Measurements from ENCODE around the gene COL4A2.

The COL4A2 gene

DNA sequence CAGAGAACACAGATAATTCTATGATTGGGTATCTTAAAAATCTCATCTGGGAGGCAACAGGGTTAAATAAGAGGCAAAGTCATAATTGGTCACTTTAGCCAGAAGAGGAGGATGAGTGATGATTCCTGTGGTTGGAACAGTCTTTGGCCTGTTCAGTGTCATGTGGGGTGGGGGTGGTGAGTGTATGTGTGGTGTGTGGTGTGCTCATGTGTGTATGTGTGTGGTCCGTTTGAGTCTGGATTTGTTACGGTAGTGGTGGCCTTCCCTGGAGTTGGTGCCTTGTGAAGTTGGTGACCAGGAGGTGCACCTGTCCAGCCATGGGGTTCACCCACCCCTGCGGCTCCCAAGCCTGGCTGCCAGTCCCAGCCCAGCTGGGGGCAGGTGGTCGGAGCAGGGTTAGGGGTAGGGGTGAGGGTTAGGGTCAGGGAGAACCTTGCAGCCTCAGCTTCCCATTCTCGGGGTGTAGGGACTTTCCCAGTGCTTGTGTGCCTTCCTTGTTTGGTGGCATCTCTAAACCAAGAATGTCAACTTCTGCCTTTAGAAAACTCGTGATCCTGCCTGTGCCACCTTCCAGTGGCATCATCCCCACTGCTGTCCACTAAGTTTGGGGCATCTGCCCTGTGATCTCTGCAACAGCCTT lies 156.9 kb downstream of the COL4A2 start:
- DNase-seq: no peak

DNA sequence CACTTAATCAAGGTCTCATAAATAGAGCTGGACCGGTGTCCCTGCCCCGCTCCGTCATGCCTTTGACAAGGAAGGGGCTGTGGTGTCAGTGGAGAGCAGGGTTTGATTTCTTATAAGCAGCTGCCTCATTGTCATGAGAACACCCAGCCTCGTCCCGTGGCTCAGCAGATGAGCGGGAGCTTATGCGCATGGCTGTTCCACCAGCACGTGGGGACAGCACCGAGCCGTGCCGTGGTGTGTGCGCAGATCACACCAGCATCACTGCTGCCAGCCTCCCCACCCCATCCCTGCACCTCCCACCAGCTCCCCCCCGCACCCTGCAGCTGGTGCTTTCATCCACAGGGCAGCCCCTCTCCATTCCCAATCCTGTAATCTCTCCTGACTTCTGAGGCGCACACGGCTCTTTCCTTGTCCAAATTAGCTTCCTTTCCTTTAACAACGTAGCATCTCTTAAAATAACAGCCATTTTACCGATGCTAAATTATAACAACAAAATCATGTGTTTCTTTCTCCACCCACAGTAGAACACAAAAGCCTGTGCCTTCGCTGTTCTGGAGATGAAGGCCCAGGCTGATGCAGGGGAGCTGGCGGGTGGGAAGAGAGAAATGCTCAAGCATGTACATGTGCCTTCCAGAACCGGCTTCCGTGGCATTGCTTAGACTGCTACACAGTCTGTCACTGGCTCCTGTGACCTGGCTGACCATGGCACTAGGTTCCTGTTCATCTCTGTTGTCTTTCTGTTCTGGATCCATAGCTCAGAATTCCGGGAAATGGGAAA lies 157.7 kb downstream of the COL4A2 start:
- DNase-seq: no peak

DNA sequence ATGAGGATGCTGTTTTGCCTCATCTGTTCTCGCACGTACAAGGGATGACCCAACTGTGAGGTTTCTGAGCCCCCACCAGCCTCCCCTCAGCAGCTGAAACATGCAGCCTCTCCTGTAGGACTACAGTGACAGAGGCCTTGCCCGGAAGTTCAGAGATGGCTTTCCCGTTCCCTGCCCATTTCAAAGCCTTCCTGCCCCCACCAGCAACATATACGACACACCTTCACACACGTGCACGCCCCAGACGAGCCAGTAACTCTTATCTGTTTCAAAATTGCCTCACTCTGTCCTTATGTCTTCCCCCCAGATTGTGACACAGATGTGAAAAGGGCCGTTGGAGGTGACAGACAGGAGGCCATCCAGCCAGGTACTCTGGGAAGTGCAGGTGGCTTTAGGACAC lies 158.6 kb downstream of the COL4A2 start:
- no peak for DNase-seq

DNA sequence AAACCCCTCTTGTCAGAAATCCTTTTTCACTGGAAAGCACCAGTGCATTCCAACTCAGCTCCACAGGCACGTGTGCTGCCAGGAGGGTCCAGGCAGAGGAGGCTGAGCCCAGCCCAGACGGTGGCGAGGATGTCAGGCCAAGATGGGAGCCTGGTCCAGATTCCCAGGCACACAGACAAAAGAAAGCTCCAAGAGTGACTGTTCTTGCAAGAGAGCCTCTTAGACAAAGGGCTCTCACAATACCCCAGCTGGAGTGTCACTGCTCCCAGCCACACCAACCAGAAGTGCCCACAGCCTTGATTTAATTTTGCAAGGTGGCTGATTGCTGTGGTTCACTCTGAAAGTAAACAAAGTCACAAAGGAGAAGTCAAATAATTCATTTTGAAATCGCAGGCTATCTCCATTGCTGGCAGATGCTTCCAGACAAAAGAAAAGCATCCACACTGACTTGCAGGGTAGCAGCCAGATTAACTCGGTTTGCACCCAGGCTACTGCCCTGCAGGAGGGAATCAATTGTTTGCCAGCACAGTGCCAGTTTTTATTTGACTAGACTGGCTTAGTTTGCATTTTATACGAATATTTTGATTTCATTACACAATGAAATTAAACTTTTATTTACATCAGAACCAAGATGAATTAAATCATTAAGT lies 159.3 kb downstream of the COL4A2 start:
- no peak for DNase-seq

DNA sequence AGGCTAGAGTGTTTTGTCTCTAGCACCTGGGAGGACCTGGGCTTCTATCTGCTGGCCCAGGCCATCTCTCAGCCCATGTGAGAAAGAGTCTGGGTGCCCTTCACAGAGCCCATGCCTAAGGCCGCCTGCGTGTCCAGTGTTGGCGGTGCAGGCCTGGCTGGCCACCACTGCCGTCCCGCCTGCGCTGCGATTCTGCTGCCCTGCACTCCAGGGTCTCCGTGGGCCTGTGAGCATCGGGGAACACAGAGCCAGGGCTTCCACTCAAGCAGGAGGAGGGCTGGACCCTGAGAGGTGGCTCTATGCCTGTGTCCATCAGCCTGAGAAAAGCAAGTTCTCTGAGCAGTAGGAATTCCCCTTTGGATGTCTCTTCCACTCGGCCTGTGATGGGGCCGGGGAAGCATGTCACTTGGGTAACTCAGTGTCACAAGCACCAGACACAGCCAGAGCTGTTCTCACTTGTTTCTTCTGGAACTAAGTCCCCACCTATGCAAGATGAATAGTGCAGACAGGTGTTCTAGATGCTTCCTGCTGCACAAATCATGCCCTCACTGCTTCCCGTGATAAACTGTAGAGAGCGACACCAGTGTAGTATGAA lies 160.5 kb downstream of the COL4A2 start:
- DNase-seq: no peak

DNA sequence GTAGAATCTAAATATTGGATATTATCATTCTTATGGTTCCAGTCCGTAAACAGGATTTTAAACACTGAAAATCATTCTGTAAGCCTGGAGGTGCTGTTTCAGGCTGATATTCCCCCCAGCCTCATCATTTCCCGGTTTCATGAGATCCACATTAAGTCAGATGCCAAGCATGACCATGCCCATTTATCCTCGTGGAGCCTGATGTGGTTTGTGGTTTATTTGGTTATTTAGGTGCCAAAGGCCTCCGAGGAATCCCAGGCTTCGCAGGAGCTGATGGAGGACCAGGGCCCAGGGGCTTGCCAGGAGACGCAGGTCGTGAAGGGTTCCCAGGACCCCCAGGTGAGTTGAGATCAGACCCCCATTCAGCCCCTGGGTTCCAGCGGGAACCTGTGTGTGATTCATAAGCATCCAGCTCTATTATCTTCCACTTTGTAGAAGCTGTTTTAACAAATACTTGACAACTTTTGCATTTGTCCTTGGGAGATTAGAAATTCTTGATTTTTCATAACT lies 162.0 kb downstream of the COL4A2 start:
- DNase-seq: no peak

DNA sequence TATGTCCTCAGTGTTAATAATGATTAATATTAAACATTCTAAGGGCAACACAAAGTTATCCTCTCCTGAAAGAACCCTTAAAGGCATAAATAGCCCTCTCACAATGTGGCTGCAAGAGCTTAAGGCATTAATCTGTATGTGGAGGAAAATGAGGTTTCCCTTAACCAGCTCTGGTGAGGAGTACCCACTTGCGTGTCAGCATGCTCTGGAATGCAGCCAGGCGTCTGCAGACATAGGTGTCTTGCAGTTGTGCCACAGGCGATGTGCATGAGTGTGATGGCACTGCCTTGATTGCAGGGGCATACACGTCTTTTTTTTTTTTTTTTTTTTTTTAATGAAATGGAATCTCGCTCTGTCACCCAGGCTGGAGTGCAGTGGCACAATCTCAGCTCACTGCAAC lies 162.5 kb downstream of the COL4A2 start:
- no peak for DNase-seq

DNA sequence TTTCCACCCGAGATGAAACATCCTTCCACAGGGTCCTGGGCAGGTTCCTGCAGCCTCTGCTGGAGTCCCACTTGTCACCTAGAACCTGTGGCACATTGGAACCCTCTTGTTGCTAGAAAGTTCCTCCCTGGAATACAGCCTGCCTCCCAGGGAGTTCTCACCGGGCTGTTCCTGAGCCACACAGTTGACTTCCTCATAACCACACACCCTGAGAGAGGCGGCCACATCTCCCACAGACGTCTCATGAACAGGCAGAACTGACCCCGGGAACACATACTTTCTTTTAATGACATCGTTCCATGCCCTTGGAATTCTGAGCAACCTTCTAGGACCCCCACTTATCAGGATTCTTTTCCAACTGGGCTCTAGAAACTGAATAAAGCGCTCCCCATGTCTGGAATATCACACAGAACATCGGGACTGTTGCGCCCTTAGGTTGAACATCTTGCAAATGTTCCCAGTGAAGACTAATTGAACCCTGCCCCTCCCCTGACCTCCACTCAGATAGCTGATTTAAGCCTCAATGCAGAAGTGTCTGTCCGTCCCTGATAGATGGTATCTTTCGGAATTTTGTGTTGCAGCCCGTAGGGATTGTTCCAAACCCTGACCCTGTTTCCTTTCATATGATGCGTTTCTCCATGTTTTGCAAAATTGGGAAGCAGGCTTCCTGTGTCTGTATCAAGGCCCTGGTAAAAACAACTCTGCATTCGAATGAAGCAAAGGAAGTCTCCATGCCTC lies 163.4 kb downstream of the COL4A2 start:
- no peak for DNase-seq

DNA sequence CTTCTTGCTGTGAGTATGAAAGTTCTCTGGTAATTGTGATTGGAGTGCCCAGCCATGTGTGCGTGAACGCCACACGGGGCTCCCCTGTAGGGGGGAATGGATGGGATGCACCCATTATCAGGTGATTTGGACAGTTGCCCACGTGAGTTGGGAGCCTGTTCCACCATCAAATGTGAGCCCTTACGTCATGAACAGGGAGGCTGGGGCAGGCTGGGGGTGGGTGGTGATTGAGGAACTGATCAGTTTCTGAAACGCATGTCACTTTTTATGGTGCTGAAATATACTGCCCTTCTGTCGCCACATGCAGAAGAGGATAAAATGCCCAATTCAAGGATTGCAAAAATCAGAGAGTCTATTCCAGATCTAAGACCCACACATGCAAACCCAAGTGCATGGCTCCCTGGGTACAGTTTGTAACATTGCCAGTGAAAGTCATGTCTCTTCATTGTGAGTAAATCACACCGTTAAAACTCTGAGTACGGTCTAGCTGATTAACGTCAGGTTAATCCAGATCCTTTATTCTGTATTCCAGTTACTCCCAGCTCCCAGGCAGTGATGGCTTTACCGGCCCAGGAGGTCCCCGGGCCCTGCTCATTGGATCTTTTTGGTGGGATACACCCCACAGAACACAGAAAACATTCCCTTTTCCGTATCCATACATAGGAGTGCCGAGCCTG lies 164.2 kb downstream of the COL4A2 start:
- DNase-seq: no peak

DNA sequence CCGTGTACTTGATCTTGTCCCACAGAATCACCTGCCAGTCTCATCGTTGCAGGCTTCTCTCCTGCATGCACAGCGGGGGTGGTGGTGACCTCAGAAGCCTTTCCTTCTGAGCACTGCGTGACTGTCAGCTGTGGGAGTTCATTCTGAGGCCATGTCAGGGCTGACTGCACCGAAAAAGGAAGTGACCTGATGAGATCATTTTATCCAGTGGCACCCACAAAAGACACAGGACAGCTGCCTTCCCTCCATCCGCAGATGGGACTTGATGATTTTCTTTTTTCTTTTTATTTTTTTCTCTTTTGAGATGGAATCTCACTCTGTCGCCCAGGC lies 164.7 kb downstream of the COL4A2 start:
- DNase-seq: no peak

DNA sequence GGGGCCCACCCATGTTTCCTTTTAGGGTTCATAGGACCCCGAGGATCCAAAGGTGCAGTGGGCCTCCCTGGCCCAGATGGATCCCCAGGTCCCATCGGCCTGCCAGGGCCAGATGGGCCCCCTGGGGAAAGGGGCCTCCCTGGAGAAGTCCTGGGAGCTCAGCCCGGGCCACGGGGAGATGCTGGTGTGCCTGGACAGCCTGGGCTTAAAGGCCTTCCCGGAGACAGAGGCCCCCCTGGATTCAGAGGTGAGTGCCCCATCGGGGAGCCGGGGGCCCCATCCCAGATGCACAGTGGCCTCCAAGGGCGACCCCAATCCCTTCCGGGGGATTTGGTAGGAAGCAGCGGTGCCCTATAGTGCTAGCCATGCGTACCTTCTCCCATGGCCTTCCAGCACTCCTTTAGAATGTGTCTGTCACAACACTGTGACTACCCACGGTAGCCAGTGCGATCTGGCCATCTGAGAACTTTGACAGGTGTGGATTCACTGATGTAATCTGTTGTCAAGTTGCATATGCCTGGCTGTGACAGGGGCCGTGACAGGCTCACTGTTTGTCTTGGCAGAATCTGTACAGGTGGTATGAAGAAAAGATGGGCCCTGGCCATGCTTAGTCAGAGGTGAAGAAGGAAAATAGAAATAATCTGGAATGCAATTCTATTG lies 165.9 kb downstream of the COL4A2 start:
- DNase-seq: no peak

DNA sequence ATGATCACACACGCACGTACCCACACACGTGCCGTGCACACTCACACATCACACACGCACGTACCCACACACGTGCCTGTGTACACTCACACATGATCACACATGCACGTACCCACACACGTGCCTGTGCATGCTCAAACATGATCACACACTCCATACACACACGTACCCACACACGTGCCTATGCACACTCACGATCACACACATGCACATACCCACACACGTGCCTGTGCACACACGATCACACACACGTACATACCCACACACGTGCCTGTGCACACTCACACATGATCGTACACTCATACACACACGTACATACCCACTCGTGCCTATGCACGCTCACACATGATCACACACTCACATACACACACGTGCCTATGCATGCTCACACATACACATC lies 167.6 kb downstream of the COL4A2 start:
- no peak for DNase-seq

DNA sequence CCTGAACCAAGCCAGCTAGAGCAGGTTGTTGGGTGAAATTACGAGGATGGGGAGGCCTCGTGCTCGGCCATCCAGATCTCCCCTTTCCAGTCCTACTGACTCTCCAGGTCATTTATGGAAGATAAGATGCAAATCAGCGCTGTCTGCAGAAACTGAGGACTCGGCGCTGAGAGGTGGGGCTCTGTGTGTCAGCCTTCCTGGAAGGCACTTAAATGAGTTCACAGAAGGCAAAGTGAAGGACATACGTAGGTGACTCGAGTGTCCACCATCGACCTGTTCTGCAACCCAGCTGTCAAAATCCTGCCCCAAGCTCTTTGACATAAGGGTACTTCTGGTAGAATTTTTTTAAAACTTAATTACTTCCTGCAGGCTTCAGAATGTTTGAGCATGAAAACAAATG lies 168.0 kb downstream of the COL4A2 start:
- no peak for DNase-seq

DNA sequence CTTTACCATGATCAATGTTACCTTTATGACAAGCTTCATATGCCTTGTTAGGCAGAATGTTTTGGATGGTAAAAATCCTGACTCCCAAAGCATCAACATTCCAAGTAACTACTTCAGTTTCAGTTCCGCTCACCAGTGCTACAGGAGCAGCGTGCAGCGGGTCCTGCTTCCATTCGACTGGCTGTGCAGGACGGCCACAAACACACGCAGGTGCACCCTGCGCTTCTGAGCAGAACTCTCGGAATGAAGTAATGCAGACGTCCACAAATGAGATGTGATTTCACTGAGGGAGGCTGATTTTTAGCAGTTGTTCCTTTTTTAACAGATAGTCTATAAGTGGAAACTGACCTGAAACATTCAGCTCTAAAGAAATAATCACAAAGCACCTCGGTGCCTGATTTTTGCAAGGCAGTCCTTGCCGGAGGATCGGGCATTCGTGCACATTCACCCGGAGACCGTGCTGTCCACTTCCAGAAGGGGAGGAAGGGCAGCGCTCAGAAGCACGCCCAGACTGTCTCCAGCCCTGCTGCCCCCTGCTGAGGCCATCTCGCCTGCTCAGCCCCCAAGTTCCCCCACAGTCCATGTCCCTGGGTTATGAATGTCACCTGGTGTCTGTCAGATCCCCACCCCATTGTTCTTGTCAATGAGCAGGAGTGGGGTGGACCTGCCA lies 168.6 kb downstream of the COL4A2 start:
- DNase-seq: no peak

DNA sequence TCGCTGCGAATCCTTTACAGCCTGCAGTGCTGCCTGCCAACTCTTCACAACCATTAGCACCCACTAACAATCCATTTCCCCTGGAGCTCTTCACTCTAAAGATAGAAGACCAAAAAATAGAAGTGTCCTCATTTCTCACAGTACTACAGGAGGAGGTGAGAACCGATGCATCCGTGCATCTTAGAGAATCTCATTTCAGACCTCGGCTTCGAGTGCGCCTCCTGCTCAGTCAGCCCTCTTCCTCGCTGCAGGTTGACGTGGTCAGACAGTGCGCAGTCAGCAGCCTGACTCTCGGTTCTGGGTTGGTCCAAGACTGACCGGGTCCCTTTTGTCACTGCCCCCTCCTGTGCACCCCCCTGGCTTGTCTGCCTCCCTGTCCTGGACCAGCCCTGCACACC lies 169.1 kb downstream of the COL4A2 start:
- DNase-seq: no peak

DNA sequence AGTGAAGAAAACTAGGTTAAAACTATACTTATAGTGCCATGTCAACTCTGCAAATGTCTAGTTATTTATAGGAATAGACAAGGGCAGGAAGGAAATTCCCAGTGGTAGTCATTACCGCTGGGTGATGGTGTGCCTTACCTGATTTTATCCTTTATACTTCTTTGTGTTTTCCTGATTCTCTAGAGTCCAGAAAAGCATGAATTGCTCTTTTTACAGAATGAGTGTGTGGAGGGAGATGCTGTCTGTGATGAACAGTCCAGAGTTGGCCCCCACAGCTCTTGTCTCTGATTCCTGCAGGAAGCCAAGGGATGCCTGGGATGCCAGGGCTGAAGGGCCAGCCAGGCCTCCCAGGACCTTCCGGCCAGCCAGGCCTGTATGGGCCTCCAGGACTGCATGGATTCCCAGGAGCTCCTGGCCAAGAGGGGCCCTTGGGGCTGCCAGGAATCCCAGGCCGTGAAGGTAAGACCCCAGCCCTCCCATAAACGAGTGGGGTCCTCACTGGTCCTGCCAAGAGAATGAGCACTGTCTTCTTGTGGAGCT lies 170.7 kb downstream of the COL4A2 start:
- DNase-seq: no peak

DNA sequence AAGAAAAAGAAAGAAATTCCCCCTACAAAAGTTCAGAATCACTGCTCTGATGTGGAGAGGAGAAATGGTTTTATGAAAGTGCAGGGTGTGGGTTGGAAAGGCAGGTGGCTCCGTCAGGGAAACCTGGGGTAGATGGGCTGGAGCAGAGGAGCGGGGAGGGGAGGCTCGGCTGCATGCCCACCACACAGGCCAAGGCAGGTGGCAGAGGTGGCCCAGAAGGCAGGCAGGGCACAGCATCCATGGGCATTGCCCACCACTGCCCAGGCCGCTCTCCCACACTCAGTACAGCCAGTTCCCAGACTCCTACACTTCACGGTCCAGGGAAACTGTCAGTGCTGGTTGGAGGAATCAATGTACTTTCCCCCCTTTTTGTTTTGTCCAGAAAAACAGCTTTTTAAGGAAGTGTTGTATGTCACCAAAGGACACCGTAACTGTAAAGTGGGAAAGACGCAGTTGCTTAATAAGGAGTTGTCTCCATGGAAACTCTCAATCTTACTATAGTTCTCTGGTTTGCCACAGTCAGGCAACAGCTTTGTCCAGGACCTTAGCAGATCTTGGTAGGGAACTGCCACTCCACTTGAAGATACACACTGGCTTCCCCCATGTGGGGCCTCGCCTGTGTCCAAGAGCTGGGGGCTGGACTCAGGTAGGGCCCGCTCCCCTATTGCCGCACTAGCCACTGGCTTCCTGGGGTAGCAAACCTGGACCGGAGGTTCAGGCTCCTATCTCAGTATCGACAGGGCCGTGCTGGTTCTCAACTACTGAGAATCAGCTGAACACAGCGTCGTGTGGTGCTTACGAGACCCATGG lies 171.5 kb downstream of the COL4A2 start:
- DNase-seq: no peak

DNA sequence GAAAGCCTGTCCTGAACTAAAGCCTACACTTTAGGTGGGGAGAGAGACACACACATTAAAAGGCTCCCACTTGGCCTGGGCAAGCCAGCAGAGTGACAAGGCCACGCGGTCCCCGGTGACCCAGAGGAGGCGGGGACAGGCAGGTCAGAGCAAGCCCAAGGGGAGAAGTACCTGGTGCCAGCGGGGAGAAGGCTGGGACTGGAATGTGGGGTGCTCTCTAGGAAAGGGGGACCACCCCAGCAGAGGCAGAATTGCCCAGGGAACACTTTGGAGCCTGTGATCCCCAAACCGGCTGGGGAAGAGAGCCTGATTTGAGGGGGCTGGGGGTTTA lies 172.1 kb downstream of the COL4A2 start:
- DNase-seq: no peak

DNA sequence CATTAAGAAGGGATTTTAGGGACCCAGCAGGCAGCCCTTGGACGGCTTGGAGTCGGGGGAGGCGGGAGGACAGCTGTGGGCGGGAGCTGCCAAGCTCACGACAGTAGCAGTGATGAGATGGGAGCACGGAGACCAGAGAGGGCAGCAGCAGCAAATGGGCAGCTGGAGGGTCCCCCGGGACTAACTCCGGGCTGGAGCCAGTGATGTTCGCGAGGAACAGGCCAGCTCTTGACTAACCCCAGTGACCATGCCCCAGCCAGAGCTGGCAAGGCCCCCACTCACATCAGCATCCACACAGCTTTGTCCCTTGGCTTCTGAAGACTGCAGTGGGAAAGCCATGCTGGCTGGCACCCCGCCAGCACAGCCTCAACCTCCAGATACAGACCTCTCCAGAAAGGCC lies 172.6 kb downstream of the COL4A2 start:
- no peak for DNase-seq

DNA sequence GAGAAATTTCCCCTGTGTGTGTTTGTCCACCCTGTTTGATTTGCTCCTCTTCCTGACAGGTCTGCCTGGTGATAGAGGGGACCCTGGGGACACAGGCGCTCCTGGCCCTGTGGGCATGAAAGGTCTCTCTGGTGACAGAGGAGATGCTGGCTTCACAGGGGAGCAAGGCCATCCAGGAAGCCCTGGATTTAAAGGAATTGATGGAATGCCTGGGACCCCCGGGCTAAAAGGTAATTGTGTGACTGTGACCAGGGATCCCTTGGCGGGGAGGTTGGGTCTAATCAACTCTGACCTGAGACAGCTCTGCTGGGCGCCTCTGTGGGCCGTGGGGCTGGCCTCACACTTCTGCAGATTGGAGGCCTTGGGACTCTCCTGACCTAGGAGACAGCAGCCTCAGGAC lies 173.1 kb downstream of the COL4A2 start:
- DNase-seq: no peak

Measured in activated CD8-positive, alpha-beta memory T cell treated with anti-CD3 and anti-CD28 coated beads for 24 hours (primary cell).